Parathyroid adenoma (tissue), 2 donors: ENCODE measurements around the gene BTBD19.
"Not testable (repeated sequence)": the region's sequence is repeated elsewhere in the genome, so short reads cannot be mapped to it uniquely, and the experiment has no call there.

Experiments used
- H2AFZ ChIP-seq: fragments of 300-600 bp; sonication (generic); one replicate; pipeline ENCODE4 v1.7.0; 2017; ENCODE audit warnings: antibody characterized with exemption, mild to moderate bottlenecking
- H3K27ac ChIP-seq: fragments of 300-600 bp; sonication (generic); one replicate; pipeline ENCODE4 v1.7.0; 2017
- H3K27me3 ChIP-seq: fragments of 300-600 bp; sonication (generic); one replicate; pipeline ENCODE4 v1.7.0; 2017; ENCODE audit warnings: low read length; ENCODE audit not compliant: control insufficient read depth, insufficient read depth
- H3K36me3 ChIP-seq: fragments of 300-600 bp; sonication (generic); one replicate; pipeline ENCODE4 v1.7.0; 2017; ENCODE audit warnings: low read length; ENCODE audit not compliant: control insufficient read depth, insufficient read depth
- H3K4me1 ChIP-seq: fragments of 300-600 bp; sonication (generic); one replicate; pipeline ENCODE4 v1.7.0; 2017; ENCODE audit warnings: control low read depth
- H3K4me2 ChIP-seq: fragments of 300-600 bp; sonication (generic); one replicate; pipeline ENCODE4 v1.7.0; 2017; ENCODE audit warnings: low read length
- H3K4me3 ChIP-seq: fragments of 300-600 bp; sonication (generic); one replicate; pipeline ENCODE4 v1.7.0; 2017; ENCODE audit warnings: low read depth, low read length
- H3K79me2 ChIP-seq: fragments of 300-600 bp; sonication (generic); one replicate; pipeline ENCODE4 v1.7.0; 2017; ENCODE audit warnings: control low read depth
- H3K9ac ChIP-seq: fragments of 300-600 bp; sonication (generic); one replicate; pipeline ENCODE4 v1.7.0; 2017; ENCODE audit warnings: mild to moderate bottlenecking
- H3K9me3 ChIP-seq: fragments of 300-600 bp; sonication (generic); one replicate; pipeline ENCODE4 v1.7.0; 2017; ENCODE audit warnings: low read length; ENCODE audit not compliant: control insufficient read depth
- TF ChIP-seq, protein P1 (sequence below): fragments of 300-600 bp; sonication (generic); IDR thresholded peaks from one replicate; pipeline ENCODE4 v1.7.0; 2017; ENCODE audit warnings: antibody characterized with exemption, mild to moderate bottlenecking
- donor health status: primary hyperparathyroidism.

BTBD19 gene

DNA sequence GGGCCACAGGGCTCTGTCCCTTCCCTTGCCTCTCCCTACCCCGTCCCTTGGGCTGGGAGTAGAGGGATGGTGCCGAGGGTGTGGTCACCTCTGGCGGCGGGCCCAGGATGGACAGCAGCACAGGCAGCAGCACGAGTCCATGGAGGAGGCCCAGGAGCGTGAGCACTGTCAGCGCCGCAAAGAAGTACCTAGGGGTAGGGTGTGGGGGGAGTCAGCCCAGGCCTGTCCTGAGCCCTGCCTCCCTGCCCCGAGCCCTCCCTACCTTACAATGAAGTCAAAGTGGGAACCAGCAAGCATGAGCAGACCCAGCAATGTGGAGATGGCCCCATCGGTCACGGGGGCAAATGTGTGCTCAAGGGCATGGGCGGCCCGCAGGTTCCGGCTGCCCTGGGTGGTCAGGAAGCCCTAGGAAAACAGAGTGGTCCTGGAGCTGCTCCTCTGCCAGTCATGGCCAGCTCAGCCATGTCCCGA is 14.7 kb downstream of the BTBD19 start:
- Histone ChIP-seq H3K36me3 (no peaks in the 10 kb centered on the region), H3K9ac (no peak overlapping the region), H3K4me2 (no peak overlapping the region), H3K79me2 (no peaks in the 10 kb centered on the region), H3K9me3 (no peaks in the 10 kb centered on the region), H3K4me3 (no peak overlapping the region), H3K27ac (no peak overlapping the region), H3K4me1 (no peaks in the 10 kb centered on the region), H2AFZ (no peak overlapping the region), H3K27me3 (no peaks in the 10 kb centered on the region)
- TF ChIP-seq, protein P1, sequence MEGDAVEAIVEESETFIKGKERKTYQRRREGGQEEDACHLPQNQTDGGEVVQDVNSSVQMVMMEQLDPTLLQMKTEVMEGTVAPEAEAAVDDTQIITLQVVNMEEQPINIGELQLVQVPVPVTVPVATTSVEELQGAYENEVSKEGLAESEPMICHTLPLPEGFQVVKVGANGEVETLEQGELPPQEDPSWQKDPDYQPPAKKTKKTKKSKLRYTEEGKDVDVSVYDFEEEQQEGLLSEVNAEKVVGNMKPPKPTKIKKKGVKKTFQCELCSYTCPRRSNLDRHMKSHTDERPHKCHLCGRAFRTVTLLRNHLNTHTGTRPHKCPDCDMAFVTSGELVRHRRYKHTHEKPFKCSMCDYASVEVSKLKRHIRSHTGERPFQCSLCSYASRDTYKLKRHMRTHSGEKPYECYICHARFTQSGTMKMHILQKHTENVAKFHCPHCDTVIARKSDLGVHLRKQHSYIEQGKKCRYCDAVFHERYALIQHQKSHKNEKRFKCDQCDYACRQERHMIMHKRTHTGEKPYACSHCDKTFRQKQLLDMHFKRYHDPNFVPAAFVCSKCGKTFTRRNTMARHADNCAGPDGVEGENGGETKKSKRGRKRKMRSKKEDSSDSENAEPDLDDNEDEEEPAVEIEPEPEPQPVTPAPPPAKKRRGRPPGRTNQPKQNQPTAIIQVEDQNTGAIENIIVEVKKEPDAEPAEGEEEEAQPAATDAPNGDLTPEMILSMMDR = no peak

GRCh38 chr1:44824392-44824791 is 16.1 kb downstream of the BTBD19 start:
- H3K9me3 ChIP-seq, H3K9ac ChIP-seq, H3K4me2 ChIP-seq, H3K27ac ChIP-seq, H3K27me3 ChIP-seq, H3K36me3 ChIP-seq, H3K4me1 ChIP-seq, H3K4me3 ChIP-seq, H3K79me2 ChIP-seq, H2AFZ ChIP-seq: not testable (repeated sequence)

DNA sequence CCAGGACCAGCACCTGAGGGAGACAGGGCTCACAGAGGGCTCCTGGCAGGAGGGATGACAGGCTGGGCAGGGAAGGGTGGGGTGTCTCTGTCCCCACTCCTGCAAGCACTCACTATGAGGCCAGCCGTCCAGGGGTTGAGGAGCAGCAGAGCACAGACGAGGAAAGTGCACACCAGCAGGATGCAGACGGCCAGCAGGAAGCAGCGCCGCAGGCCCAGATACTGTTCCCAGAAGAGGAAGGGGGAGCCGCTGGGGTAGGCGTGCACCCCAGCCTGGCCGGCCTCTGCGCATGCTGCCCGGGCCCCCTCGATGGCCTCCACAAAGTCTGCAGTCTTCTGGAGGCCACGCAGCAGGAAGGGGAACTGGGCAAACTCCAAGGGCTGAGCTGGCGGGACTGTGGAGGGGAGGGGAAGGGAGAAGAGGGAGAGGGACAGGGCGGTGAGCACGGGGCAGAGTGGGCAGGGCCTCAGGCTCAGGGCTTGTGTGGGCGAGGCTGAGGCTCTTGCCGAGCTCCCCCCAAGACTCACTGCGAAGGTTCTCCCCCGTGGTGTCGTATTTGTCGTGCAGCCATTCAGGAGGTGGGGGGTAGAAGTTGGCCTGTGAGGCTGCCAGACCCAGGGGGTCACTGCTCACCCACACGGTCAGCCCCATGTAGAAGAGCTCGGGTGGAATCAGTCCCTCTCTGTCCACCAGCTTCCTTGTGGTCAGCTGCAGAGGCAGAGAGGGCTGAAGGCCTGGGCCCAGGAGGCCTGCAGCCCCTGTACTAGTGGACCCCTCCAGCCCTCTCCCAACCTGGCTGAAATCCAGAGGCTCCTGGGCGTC is 18.3 kb downstream of the BTBD19 start:
- no peak overlapping the region for H2AFZ ChIP-seq
- no peaks in the 10 kb centered on the region for H3K27me3 ChIP-seq
- H3K4me1 ChIP-seq = no peaks in the 10 kb centered on the region
- H3K79me2 ChIP-seq = no peaks in the 10 kb centered on the region
- no peaks in the 10 kb centered on the region for H3K36me3 ChIP-seq
- no peak overlapping the region for H3K27ac ChIP-seq
- no peak overlapping the region for H3K9ac ChIP-seq
- no peak overlapping the region for H3K4me2 ChIP-seq
- H3K9me3 ChIP-seq = no peaks in the 10 kb centered on the region
- TF ChIP-seq, protein P1 = no peak
- H3K4me3 ChIP-seq = no peak overlapping the region

DNA sequence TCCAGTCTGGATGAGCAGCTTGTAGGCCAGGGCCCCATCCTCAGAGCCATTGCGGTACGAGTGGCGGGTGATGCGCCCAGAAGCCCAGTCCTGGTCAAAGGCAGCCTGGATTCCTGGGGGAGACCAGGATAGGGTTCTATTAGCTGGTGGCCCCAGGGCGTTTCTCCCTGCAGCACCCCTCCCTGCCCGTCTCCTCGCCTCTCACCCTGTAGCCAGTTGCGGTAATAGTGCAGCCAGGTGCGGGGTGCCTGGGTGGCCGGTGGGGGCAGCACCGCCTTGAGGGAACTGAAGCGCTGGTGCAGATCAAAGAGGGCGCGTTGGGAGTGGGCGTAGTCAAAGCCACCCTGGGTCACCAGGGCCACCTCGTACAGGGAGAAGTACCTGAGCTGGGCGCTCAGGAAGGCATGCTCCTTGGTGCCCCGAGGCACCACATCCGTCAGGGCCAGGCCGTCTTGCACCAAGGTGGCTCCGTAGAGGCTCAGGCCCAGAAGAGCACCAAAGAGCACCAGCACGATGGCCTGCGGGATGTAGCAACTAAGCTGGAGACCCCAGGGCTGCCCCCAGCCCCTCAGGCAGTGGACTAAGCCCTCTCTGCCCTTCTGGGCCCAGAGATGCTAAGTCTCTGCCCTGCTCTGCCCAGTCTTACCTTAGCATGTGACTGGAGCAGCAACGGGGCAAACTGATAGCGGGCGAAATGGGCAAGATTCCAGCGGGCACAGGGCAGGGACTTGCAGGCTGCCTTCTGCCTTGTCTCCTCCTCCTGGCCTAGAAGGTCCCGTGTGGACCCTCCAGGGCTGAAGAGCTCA is 19.1 kb downstream of the BTBD19 start:
- TF ChIP-seq, protein P1 = no peak
- Histone ChIP-seq H3K79me2 (no peaks in the 10 kb centered on the region), H3K9me3 (no peaks in the 10 kb centered on the region), H3K27me3 (no peaks in the 10 kb centered on the region), H3K9ac (no peak overlapping the region), H3K4me2 (no peak overlapping the region), H3K36me3 (no peaks in the 10 kb centered on the region), H3K4me3 (no peak overlapping the region), H3K4me1 (no peaks in the 10 kb centered on the region), H3K27ac (no peak overlapping the region), H2AFZ (no peak overlapping the region)

- Histone ChIP-seq H3K4me3 (no peak overlapping the region), H3K36me3 (no peaks in the 10 kb centered on the region), H3K4me2 (no peak overlapping the region), H3K79me2 (no peaks in the 10 kb centered on the region), H3K9me3 (no peaks in the 10 kb centered on the region), H3K4me1 (no peaks in the 10 kb centered on the region), H3K9ac (no peak overlapping the region), H3K27me3 (no peaks in the 10 kb centered on the region), H3K27ac (no peak overlapping the region), H2AFZ (no peak overlapping the region)
- TF ChIP-seq, protein P1 = no peak
Measured at GRCh38 chr1:44828003-44828651, 19.8 kb downstream of the BTBD19 start.
